Stimulated activated naive B cell treated with anti-CD40 and anti-IgM and Interleukin-4, amounts not matched to agents 10 μg/mL and 1 μg/mL and 100 μg/mL, for 72 hours (primary cell): ENCODE data around the gene KCNF1.

Experiments used
- ATAC-seq, 2 donors: fragments of 150-1000 bp; cut with Tn5 transposase; replicated peaks; 2 replicates each; pipeline ENCODE4 v1.10.0; 2021; ENCODE audit warnings: moderate library complexity in 1 of 2
- DNase-seq: peaks from one replicate; pipeline ENCODE4 v3.0.0; 2021
- H3K27ac Mint-ChIP-seq: one replicate; pipeline ENCODE4 v1.8.0; 2022; ENCODE audit warnings: mild to moderate bottlenecking, mixed read lengths
- H3K27me3 Mint-ChIP-seq, 2 donors: one replicate each; pipeline ENCODE4 v1.8.0; 2022; ENCODE audit warnings: mixed read lengths in 2 of 2
- H3K36me3 Mint-ChIP-seq, 2 donors: one replicate each; pipeline ENCODE4 v1.8.0; 2022; ENCODE audit warnings: mixed read lengths in 2 of 2, mild to moderate bottlenecking in 1 of 2
- H3K4me1 Mint-ChIP-seq, 2 donors: one replicate each; pipeline ENCODE4 v1.8.0; 2022; ENCODE audit warnings: mixed read lengths in 2 of 2, mild to moderate bottlenecking in 1 of 2
- H3K4me3 Mint-ChIP-seq, 2 donors: one replicate each; pipeline ENCODE4 v1.8.0; 2022; ENCODE audit warnings: mild to moderate bottlenecking in 2 of 2, mixed read lengths in 2 of 2, moderate library complexity in 1 of 2
- H3K9me3 Mint-ChIP-seq, 2 donors: one replicate each; pipeline ENCODE4 v1.8.0; 2022; ENCODE audit warnings: mixed read lengths in 2 of 2, mild to moderate bottlenecking in 1 of 2

Gene KCNF1

GRCh38 chr2:10926191-10926820 lies 14.6 kb downstream of the KCNF1 start:
- Mint-ChIP-seq H3K27me3 (peaks cover 10 to 17% of the 10 kb centered on the region in 2 donors), H3K27ac (no peak overlapping the region), H3K9me3 (no peaks in the 10 kb centered on the region), H3K4me1 (no peaks in the 10 kb centered on the region), H3K4me3 (no peak overlapping the region), H3K36me3 (no peaks in the 10 kb centered on the region)
- ATAC-seq = no peak
- DNase-seq = no peak

GRCh38 chr2:10930721-10931516 lies 19.2 kb downstream of the KCNF1 start:
- peaks cover 31 to 36% of the 10 kb centered on the region in 2 donors for H3K27me3 Mint-ChIP-seq
- no peaks in the 10 kb centered on the region for H3K9me3 Mint-ChIP-seq
- H3K4me1 Mint-ChIP-seq = no peaks in the 10 kb centered on the region
- ATAC-seq (no peak), DNase-seq (no peak)
- H3K4me3 Mint-ChIP-seq = no peak overlapping the region
- H3K27ac Mint-ChIP-seq = no peak overlapping the region
- no peaks in the 10 kb centered on the region for H3K36me3 Mint-ChIP-seq

GRCh38 chr2:10931710-10932255 lies 20.0 kb downstream of the KCNF1 start:
- H3K4me1 Mint-ChIP-seq = no peaks in the 10 kb centered on the region
- no peak overlapping the region for H3K27ac Mint-ChIP-seq
- ATAC-seq = no peak
- H3K4me3 Mint-ChIP-seq = no peak overlapping the region
- H3K36me3 Mint-ChIP-seq = no peaks in the 10 kb centered on the region
- peaks cover 33 to 36% of the 10 kb centered on the region in 2 donors for H3K27me3 Mint-ChIP-seq
- DNase-seq = no peak
- no peaks in the 10 kb centered on the region for H3K9me3 Mint-ChIP-seq

GRCh38 chr2:10932345-10933151 lies 20.8 kb downstream of the KCNF1 start:
- DNase-seq = no peak
- no peak for ATAC-seq
- Mint-ChIP-seq H3K27me3 (peaks cover 33 to 36% of the 10 kb centered on the region in 2 donors), H3K27ac (no peak overlapping the region), H3K36me3 (no peaks in the 10 kb centered on the region), H3K4me3 (no peak overlapping the region), H3K9me3 (peaks cover 0 to 3% of the 10 kb centered on the region in 2 donors), H3K4me1 (no peaks in the 10 kb centered on the region)

- no peaks in the 10 kb centered on the region for H3K4me1 Mint-ChIP-seq
- H3K4me3 Mint-ChIP-seq = no peak overlapping the region
- ATAC-seq (no peak), DNase-seq (no peak)
- no peak overlapping the region for H3K27ac Mint-ChIP-seq
- H3K9me3 Mint-ChIP-seq = peaks cover 0 to 4% of the 10 kb centered on the region in 2 donors
- no peaks in the 10 kb centered on the region for H3K36me3 Mint-ChIP-seq
- H3K27me3 Mint-ChIP-seq = peaks cover 33 to 36% of the 10 kb centered on the region in 2 donors
Observed at GRCh38 chr2:10933700-10934225, 22.0 kb downstream of the KCNF1 start.

GRCh38 chr2:10934308-10934978 lies 22.7 kb downstream of the KCNF1 start:
- Mint-ChIP-seq H3K4me3 (no peak overlapping the region), H3K27ac (no peak overlapping the region), H3K36me3 (no peaks in the 10 kb centered on the region), H3K4me1 (no peaks in the 10 kb centered on the region), H3K9me3 (peaks cover 6 to 10% of the 10 kb centered on the region in 2 donors), H3K27me3 (peaks cover 36% of the 10 kb centered on the region in 2 donors)
- DNase-seq = no peak
- no peak for ATAC-seq

GRCh38 chr2:10934979-10935350 lies 23.2 kb downstream of the KCNF1 start:
- no peaks in the 10 kb centered on the region for H3K36me3 Mint-ChIP-seq
- peaks cover 8 to 14% of the 10 kb centered on the region in 2 donors for H3K9me3 Mint-ChIP-seq
- ATAC-seq (no peak), DNase-seq (no peak)
- H3K27me3 Mint-ChIP-seq = peaks cover 35 to 36% of the 10 kb centered on the region in 2 donors
- H3K27ac Mint-ChIP-seq = no peak overlapping the region
- H3K4me1 Mint-ChIP-seq = no peaks in the 10 kb centered on the region
- H3K4me3 Mint-ChIP-seq = no peak overlapping the region

- H3K4me1 Mint-ChIP-seq = no peaks in the 10 kb centered on the region
- no peak overlapping the region for H3K4me3 Mint-ChIP-seq
- H3K27me3 Mint-ChIP-seq = peaks cover 31% of the 10 kb centered on the region in 2 donors
- H3K9me3 Mint-ChIP-seq = peaks cover 8 to 16% of the 10 kb centered on the region in 2 donors
- no peak for DNase-seq
- H3K36me3 Mint-ChIP-seq = no peaks in the 10 kb centered on the region
- no peak overlapping the region for H3K27ac Mint-ChIP-seq
- ATAC-seq = no peak
Observed at GRCh38 chr2:10935366-10935918, 23.7 kb downstream of the KCNF1 start.

- no peak overlapping the region for H3K4me3 Mint-ChIP-seq
- H3K27ac Mint-ChIP-seq = no peak overlapping the region
- DNase-seq = no peak
Observed at GRCh38 chr2:10935953-10936942, 24.5 kb downstream of the KCNF1 start.

GRCh38 chr2:10939058-10939457 lies 27.3 kb downstream of the KCNF1 start:
- Mint-ChIP-seq H3K9me3 (peaks cover 8 to 16% of the 10 kb centered on the region in 2 donors), H3K4me3 (no peak overlapping the region), H3K4me1 (no peaks in the 10 kb centered on the region), H3K27me3 (peaks cover 18 to 24% of the 10 kb centered on the region in 2 donors), H3K27ac (no peak overlapping the region), H3K36me3 (no peaks in the 10 kb centered on the region)
- no peak for DNase-seq
- no peak for ATAC-seq

More at GRCh38 chr2:10935953-10936942, 24.5 kb downstream of the KCNF1 start:
- Mint-ChIP-seq H3K27me3 (peaks cover 34% of the 10 kb centered on the region in 2 donors), H3K9me3 (peaks cover 8 to 16% of the 10 kb centered on the region in 2 donors), H3K4me1 (no peaks in the 10 kb centered on the region), H3K36me3 (no peaks in the 10 kb centered on the region)
- no peak for ATAC-seq

- H3K9me3 Mint-ChIP-seq = peaks cover 12 to 19% of the 10 kb centered on the region in 2 donors
- H3K4me3 Mint-ChIP-seq = no peak overlapping the region
- peaks cover 0 to 2% of the 10 kb centered on the region in 2 donors for H3K36me3 Mint-ChIP-seq
- no peaks in the 10 kb centered on the region for H3K4me1 Mint-ChIP-seq
- peaks cover 27 to 29% of the 10 kb centered on the region in 2 donors for H3K27me3 Mint-ChIP-seq
- ATAC-seq = no peak
- H3K27ac Mint-ChIP-seq = no peak overlapping the region
- DNase-seq = no peak
Observed at GRCh38 chr2:10940596-10940995, 28.9 kb downstream of the KCNF1 start.

- H3K4me1 Mint-ChIP-seq = no peaks in the 10 kb centered on the region
- peaks cover 0 to 2% of the 10 kb centered on the region in 2 donors for H3K36me3 Mint-ChIP-seq
- DNase-seq (no peak), ATAC-seq (no peak)
- no peak overlapping the region for H3K27ac Mint-ChIP-seq
- H3K9me3 Mint-ChIP-seq = peaks cover 12 to 19% of the 10 kb centered on the region in 2 donors
- H3K4me3 Mint-ChIP-seq = no peak overlapping the region
- H3K27me3 Mint-ChIP-seq = peaks cover 32 to 35% of the 10 kb centered on the region in 2 donors
Observed at GRCh38 chr2:10941383-10941782, 29.6 kb downstream of the KCNF1 start.
